Memory B cell (primary cell): ENCODE results near the gene ANP32A.
"Not testable (repeated sequence)": the region's sequence is repeated elsewhere in the genome, so short reads cannot be mapped to it uniquely, and the experiment has no call there.

Source experiments
- ATAC-seq: fragments of 150-1000 bp; cut with Tn5 transposase; 2 replicates; pipeline ENCODE4 v1.10.0; 2021; ENCODE audit warnings: low read depth, mild to moderate bottlenecking, moderate library complexity
- DNase-seq, 2 donors: peaks; one replicate each; pipeline ENCODE4 v3.0.0; 2022; ENCODE audit warnings: low spot score in 2 of 2
- H3K27ac Mint-ChIP-seq: one replicate; pipeline ENCODE4 v1.8.0; 2022; ENCODE audit warnings: mild to moderate bottlenecking, moderate library complexity, mixed read lengths
- H3K27me3 Mint-ChIP-seq: one replicate; pipeline ENCODE4 v1.8.0; 2022; ENCODE audit warnings: mixed read lengths
- H3K36me3 Mint-ChIP-seq: one replicate; pipeline ENCODE4 v1.8.0; 2022; ENCODE audit warnings: mild to moderate bottlenecking, mixed read lengths
- H3K4me1 Mint-ChIP-seq: one replicate; pipeline ENCODE4 v1.8.0; 2022; ENCODE audit warnings: mixed read lengths
- H3K4me3 Mint-ChIP-seq: one replicate; pipeline ENCODE4 v1.8.0; 2022; ENCODE audit warnings: mild to moderate bottlenecking, moderate library complexity, mixed read lengths
- H3K9me3 Mint-ChIP-seq: one replicate; pipeline ENCODE4 v1.8.0; 2022; ENCODE audit warnings: mixed read lengths

Gene ANP32A

DNA sequence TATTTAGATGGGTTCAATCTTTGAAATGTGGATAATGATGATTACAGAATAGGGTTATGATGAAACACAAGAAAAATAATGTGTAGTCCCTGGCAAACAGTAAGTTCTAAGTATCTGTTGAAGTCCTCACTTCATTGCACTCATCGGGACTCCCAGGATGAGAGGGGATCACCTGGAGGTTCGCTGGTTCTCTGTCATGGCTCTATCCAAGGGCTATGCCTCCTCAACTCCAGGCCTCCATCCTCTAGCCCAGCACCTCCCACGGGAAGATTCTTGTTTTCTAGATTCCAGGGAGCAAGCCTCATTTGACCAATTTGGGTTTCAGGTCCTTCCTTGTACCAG lies 45.5 kb downstream of the ANP32A start:
- Mint-ChIP-seq H3K27ac (no peak overlapping the region), H3K36me3 (peaks cover 4% of the 10 kb centered on the region), H3K4me3 (no peak overlapping the region), H3K27me3 (peaks cover 3% of the 10 kb centered on the region), H3K4me1 (no peaks in the 10 kb centered on the region), H3K9me3 (no peaks in the 10 kb centered on the region)
- no peak for ATAC-seq
- DNase-seq, result no peak

DNA sequence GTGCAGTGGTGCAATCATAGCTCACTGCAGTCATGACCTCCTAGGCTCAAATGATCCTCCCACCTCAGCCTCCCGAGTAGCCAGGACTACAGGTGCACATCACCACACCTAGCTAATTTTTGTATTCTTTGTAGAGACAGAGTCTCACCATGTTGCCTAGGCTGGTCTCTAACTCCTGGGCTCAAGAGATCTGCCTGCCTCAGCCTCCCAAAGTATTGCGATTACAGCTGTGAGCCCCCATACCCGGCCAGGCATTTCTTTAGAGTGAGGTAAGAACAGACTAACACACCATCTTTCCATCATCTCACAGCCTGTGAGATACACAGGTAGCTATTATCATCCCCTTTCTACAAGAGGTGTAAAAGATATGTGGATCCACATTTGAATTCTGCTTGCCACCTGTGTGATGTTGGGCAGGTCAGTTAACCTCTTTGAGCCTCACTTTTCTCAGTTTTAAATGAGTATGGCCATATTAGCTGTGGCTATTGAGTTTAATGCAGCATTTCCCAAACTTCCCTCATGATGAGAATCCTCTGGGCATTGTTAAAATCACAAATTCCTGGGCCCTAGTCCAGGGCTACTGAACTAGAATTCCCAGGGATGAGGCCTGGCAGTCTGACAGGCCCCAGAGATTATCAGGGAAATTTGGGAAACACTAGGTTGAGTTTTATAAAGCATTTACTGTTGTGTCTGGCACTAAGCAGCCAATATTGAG lies 46.0 kb downstream of the ANP32A start:
- no peak overlapping the region for H3K27ac Mint-ChIP-seq
- no peak for ATAC-seq
- no peaks in the 10 kb centered on the region for H3K9me3 Mint-ChIP-seq
- peaks cover 4% of the 10 kb centered on the region for H3K27me3 Mint-ChIP-seq
- H3K36me3 Mint-ChIP-seq, result peaks cover 4% of the 10 kb centered on the region
- no peak for DNase-seq
- no peaks in the 10 kb centered on the region for H3K4me1 Mint-ChIP-seq
- no peak overlapping the region for H3K4me3 Mint-ChIP-seq

DNA sequence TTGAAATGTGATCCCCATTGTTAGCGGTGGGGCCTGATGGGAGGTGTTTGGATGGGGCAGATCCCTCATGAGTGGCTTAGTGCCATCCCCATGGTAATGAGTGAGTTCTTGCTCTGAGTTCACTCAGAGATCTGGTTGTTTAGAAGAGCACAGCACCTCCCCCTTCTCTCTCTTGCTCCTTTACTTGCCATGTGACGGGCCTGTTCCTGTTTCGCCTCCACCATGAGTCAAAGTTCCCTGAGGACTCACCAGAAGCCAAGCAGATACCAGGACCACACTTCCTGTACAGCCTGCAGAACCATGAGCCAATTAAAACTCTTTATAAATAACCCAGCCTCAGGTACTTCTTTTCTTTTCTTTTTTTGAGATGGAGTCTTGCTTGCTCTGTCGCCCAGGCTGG lies 46.6 kb downstream of the ANP32A start:
- Mint-ChIP-seq H3K36me3 (peaks cover 4% of the 10 kb centered on the region), H3K27me3 (peaks cover 4% of the 10 kb centered on the region), H3K4me3 (no peak overlapping the region), H3K9me3 (no peaks in the 10 kb centered on the region), H3K4me1 (no peaks in the 10 kb centered on the region), H3K27ac (no peak overlapping the region)
- ATAC-seq, result no peak
- DNase-seq, result no peak

- ATAC-seq (no peak), DNase-seq (no peak)
- H3K9me3 Mint-ChIP-seq, result no peaks in the 10 kb centered on the region
- peaks cover 4% of the 10 kb centered on the region for H3K36me3 Mint-ChIP-seq
- no peak overlapping the region for H3K27ac Mint-ChIP-seq
- H3K4me1 Mint-ChIP-seq, result no peaks in the 10 kb centered on the region
- H3K27me3 Mint-ChIP-seq, result peaks cover 7% of the 10 kb centered on the region
- no peak overlapping the region for H3K4me3 Mint-ChIP-seq
These were observed 47.7 kb downstream of the ANP32A start for GRCh38 chr15:68773036-68773435.

GRCh38 chr15:68770216-68770615 lies 50.5 kb downstream of the ANP32A start:
- Mint-ChIP-seq H3K36me3 (no peaks in the 10 kb centered on the region), H3K9me3 (no peaks in the 10 kb centered on the region), H3K4me3 (no peak overlapping the region), H3K4me1 (no peaks in the 10 kb centered on the region), H3K27ac (no peak overlapping the region), H3K27me3 (peaks cover 7% of the 10 kb centered on the region)
- no peak for ATAC-seq
- no peak for DNase-seq

GRCh38 chr15:68769702-68770101 lies 51.0 kb downstream of the ANP32A start:
- H3K4me1 Mint-ChIP-seq, result no peaks in the 10 kb centered on the region
- H3K4me3 Mint-ChIP-seq, result no peak overlapping the region
- H3K27me3 Mint-ChIP-seq, result peaks cover 10% of the 10 kb centered on the region
- DNase-seq, result no peak
- ATAC-seq, result no peak
- H3K9me3 Mint-ChIP-seq, result no peaks in the 10 kb centered on the region
- H3K27ac Mint-ChIP-seq, result no peak overlapping the region
- no peaks in the 10 kb centered on the region for H3K36me3 Mint-ChIP-seq

DNA sequence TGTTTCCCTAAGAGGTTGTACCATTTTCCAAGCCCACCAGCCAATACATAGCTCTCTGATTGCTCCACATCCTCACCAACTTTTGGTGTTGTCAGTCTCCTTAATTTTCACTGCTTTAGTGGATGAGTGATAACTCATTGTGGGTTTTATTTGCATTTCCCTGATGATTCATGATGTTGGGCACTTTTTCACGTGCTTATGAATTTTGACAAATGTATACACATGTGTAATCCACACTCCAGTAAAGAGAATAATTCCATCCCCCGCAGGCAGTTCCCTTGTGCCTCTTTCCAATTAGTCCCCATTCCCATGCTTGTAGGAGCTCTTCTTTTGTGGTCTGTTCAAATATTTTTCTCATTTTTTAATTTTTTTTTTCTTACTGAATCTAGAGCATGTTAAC lies 52.4 kb downstream of the ANP32A start:
- Mint-ChIP-seq H3K27ac (no peak overlapping the region), H3K27me3 (peaks cover 10% of the 10 kb centered on the region), H3K9me3 (no peaks in the 10 kb centered on the region), H3K4me3 (no peak overlapping the region), H3K36me3 (no peaks in the 10 kb centered on the region), H3K4me1 (no peaks in the 10 kb centered on the region)
- ATAC-seq, result no peak
- DNase-seq, result no peak

DNA sequence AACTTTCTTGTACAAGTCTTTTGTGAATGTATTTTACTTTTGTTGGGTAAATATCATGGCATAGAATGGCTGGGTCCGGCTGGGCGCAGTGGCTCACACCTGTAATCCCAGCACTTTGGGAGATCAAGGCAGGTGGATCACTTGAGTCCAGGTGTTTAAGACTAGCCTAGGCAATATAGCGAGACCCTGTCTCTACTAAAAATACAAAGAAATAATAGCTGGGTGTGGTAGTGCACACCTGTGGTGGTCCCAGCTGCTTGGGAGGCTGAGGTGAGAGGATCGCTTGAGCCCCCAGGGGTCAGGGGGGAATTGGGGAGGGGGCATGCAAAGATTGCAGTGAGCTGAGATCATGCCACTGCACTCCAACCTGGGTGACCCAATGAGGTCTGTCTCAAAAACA lies 52.9 kb downstream of the ANP32A start:
- Mint-ChIP-seq H3K36me3 (no peaks in the 10 kb centered on the region), H3K27me3 (peaks cover 11% of the 10 kb centered on the region), H3K27ac (no peak overlapping the region), H3K4me3 (no peak overlapping the region), H3K4me1 (no peaks in the 10 kb centered on the region), H3K9me3 (no peaks in the 10 kb centered on the region)
- no peak for ATAC-seq
- no peak for DNase-seq

DNA sequence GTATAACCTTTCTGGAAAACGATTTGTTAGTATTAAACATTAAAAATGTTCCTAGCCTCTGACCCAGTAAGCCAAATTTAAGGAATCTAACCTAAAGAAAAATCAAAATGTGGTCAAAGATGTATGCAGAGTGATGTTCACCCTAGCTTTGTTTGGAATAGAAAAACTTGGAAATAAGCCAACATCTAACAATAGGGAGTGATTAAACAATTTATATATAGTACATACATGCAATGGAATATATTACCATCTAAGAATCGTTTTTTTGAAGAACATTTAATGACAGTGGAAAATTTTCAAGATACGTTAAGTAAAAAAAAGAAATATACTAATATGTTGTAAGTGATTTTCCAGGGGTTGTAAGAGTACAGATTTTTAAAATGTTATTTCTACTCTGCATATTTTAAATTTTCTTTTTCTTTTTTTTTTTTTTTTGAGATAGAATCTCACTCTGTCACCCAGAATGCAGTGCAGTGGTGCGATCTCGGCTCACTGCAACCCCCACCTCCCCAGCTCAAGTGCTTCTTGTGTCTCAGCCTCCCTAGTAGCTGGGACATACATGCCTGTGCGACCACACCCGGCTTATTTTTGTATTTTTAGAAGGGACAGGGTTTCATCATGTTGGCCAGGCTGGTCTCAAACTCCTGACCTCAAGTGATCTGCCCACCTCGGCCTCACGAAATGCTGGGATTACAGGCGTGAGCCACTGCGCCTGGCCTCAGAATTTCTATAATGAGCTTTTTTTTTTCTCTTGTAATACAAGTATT lies 54.9 kb downstream of the ANP32A start:
- no peak for DNase-seq
- H3K36me3 Mint-ChIP-seq, result no peaks in the 10 kb centered on the region
- H3K4me3 Mint-ChIP-seq, result no peak overlapping the region
- no peak for ATAC-seq
- H3K27ac Mint-ChIP-seq, result no peak overlapping the region
- H3K9me3 Mint-ChIP-seq, result no peaks in the 10 kb centered on the region
- no peaks in the 10 kb centered on the region for H3K4me1 Mint-ChIP-seq
- H3K27me3 Mint-ChIP-seq, result peaks cover 8% of the 10 kb centered on the region

GRCh38 chr15:68764090-68764489 lies 56.6 kb downstream of the ANP32A start:
- Mint-ChIP-seq H3K27ac (no peak overlapping the region), H3K4me1 (no peaks in the 10 kb centered on the region), H3K27me3 (peaks cover 13% of the 10 kb centered on the region), H3K9me3 (no peaks in the 10 kb centered on the region), H3K36me3 (no peaks in the 10 kb centered on the region), H3K4me3 (no peak overlapping the region)
- ATAC-seq (no peak), DNase-seq (no peak)

DNA sequence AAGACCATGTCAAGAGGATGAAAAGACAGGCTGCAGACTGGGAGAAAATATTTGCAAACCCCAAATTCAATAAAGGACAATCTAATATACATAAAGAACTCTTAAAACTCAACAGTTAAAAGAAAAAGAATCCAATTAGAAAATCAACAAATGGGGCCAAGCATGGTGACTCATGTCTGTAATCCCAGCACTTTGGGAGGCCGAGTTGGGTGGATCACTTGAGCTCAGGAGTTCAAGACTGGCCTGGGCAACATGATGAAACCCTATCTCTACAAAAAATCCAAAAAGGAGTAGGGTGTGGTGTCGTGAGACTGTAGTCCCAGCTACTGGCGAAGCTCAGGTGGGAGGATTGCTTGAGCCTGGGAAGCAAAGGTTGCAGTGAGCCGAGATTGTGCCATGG lies 57.6 kb downstream of the ANP32A start:
- no peak for ATAC-seq
- Mint-ChIP-seq H3K36me3 (no peaks in the 10 kb centered on the region), H3K4me3 (no peak overlapping the region), H3K27ac (no peak overlapping the region), H3K4me1 (no peaks in the 10 kb centered on the region), H3K27me3 (peaks cover 15% of the 10 kb centered on the region), H3K9me3 (no peaks in the 10 kb centered on the region)
- DNase-seq, result no peak

GRCh38 chr15:68759982-68760579 lies 60.6 kb downstream of the ANP32A start:
- not testable (repeated sequence) for H3K27ac Mint-ChIP-seq, H3K36me3 Mint-ChIP-seq

DNA sequence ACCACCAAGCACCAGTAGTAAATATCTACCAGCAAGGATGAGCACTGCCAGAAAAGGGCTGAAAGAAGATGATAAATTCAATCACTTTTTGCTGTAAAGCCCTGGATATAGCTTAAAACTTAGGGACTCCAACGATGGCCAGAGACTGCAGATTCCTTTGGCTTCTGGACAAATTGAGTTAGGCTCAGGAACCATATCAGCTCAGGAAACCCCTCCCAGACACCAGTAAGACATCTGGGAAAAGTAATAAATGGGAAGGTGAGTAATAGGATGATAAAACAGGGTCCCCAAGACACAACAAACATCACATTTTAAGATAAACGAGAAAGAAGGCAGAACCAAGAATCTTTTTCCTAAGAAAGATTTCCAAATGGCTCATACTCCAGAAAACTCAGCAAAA lies 65.0 kb downstream of the ANP32A start:
- no peak for ATAC-seq
- Mint-ChIP-seq H3K9me3 (no peaks in the 10 kb centered on the region), H3K27me3 (peaks cover 15% of the 10 kb centered on the region), H3K4me1 (peaks cover 4% of the 10 kb centered on the region), H3K4me3 (no peak overlapping the region), H3K27ac (no peak overlapping the region), H3K36me3 (no peaks in the 10 kb centered on the region)
- DNase-seq, result no peak

More at GRCh38 chr15:68759982-68760579, 60.6 kb downstream of the ANP32A start:
- peaks cover 17% of the 10 kb centered on the region for H3K27me3 Mint-ChIP-seq
- DNase-seq, H3K4me3 Mint-ChIP-seq, ATAC-seq, H3K9me3 Mint-ChIP-seq, H3K4me1 Mint-ChIP-seq: not testable (repeated sequence)

GRCh38 chr15:68751622-68752021 lies 69.1 kb downstream of the ANP32A start:
- Mint-ChIP-seq H3K9me3 (no peaks in the 10 kb centered on the region), H3K27ac (no peak overlapping the region), H3K36me3 (no peaks in the 10 kb centered on the region), H3K27me3 (peaks cover 3% of the 10 kb centered on the region), H3K4me3 (no peak overlapping the region), H3K4me1 (peaks cover 4% of the 10 kb centered on the region)
- DNase-seq, result no peak
- no peak for ATAC-seq
